GM19438 (cell line): ENCODE results near the gene DBI.
"Not testable (repeated sequence)": the region's sequence is repeated elsewhere in the genome, so short reads cannot be mapped to it uniquely, and the experiment has no call there.

ENCODE experiments used
- ATAC-seq: cut with Tn5 transposase; IDR thresholded peaks from one replicate; pipeline ENCODE4 v1.9.1; 2021; ENCODE audit warnings: low read depth; ENCODE audit not compliant: unreplicated experiment

The DBI gene

DNA sequence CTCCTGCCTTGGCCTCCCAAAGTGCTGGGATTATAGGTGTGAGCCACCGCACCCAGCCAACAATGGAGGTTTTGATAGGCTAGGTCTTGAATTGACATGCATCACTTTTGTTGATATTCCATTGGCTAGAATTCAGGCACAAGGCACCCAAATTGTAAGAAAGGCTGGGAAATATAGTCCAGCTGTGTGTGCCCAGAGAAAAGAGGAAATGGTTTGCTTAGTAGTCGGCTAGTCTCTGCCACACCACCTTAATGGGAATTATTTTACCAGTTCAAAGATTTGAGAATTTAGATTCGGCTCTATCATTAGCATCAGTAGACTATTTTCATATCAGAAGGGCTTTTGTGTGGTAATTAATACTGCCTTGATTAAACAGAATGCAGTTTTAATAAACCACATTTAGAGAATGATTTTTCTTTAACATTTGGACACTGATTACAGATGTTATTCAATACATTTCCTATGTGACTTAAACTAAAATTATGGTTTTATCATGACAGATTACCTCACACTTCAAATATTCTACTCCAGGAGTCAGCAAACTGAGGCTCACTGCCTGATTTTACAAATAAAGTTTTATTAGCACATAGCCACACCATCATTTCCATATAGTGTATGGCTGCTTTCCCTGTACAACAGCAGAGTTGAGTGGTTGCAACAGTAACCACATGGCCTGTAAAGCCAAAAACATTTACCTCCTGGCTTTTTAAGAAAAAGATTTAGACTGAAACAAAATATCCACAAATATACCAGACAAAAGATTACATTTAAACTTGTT, 27.4 kb downstream of the DBI start:
- ATAC-seq, result no peak

DNA sequence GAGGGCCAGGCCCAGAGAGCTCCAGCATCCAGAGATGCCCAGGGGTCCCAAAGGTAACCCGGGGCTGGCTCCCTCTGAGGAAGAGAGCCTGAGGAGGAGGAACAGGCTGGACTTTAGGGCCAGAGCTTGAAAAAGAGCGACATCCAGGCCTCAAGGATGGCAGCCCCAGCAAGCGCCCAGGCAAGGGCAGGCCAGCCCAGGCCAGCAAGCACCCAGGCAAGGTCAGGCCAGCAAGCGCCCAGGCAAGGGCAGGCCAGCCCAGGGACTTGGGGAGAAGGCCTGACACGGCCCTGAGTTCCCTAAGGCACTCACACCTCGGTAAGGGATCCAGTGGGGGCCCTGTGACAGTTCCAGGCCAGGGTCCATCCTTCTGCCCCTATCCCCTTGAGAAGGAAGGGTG, 30.4 kb downstream of the DBI start:
- ATAC-seq, result no peak

DNA sequence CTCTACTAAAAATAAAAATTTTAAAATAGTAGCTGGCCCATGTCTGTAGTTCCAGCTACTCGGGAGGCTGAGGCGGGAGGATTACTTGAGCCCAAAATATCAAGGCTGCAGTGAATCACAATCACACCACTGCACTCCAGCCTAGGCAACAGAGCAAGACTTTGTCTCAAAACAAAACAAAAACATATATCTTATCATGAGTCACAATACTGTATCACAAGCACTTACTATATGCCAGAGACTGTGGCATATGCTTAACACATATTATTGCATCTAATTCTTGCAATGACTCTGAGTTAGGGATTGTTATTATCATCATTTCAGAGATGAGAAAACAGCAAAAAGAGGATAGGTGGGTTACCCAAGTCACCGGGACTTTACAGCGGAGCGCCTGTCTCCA, 35.3 kb downstream of the DBI start:
- no peak for ATAC-seq

DNA sequence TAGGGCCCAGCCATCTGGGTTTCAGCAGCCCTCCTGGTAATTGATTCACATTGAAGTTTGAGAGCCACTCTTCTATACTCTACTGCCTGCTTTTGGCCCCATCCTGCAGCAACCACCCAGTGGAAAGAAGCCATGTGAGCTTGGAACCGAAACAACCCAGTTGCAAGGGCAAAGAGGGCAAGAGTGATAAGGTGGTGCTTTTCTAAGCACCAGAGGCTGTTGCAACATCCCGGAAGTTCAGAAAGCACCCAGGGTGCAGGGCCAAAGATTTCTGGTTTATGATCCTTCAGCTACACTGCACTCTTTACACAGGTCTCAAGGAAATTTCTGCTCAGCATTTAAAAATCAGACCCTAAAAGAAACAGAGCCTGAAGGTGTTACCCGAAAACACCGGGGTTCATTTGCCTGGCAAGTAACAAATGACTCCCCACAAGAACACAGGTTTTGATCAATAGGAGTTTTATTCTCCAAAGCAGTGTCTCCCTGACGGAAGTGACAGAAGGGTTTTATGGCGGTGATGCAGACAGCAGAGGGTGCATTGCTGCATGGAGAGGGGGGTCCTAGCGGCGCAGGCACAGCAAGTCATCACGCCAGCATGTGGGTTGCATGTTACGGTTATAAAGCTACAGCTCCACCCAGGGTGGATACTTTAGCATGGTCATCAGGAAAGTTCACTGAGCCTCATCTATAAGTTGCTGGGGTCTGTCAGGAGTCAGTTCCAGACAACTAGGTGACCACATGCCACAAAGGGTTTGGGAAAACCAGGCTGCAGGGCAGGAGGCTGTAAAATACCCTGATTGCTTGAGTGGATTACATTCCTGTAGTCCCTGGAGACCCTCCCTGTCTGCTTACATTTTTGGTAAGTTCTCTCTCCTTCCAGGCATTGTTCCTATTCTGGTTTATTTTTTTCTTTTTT, 36.1 kb downstream of the DBI start:
- no peak for ATAC-seq

DNA sequence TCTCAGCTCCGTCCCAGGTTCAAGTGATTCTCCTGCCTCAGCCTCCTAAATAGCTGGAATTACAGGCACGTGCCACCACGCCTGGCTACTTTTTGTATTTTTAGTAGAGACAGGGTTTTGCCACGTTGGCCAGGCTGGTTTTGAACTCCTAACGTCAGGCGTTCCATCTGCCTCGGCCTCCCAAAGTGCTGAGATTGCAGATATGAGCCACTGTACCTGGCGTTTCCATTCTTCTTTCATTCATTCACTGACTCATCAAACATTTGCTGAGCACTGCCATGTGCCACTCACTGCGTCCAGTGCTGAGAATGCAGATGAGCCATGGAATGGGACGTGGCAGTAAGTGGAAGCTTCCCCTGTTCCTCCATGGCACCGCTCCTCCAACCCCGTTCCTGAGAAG, 36.8 kb downstream of the DBI start:
- ATAC-seq, result not testable (repeated sequence)

DNA sequence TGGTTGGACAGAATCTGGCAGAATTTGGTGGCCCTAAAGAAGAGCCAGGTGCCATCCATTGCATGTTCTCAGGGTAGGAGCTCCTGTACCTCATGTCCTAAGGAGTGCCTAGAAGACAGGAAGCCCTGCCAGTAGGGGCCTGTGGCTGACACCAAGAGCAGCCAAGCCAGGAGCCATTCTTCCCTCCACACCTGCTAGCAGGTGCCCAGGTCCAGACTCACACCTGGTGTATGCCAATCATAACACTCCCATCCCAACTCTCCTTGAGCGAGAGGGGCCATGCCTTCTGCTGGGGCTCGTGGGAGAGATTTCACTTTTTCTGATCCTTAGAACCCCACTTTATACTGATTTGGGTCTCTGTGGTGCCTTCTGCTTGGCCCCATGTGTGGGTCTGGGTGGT, 38.4 kb downstream of the DBI start:
- ATAC-seq, result no peak

DNA sequence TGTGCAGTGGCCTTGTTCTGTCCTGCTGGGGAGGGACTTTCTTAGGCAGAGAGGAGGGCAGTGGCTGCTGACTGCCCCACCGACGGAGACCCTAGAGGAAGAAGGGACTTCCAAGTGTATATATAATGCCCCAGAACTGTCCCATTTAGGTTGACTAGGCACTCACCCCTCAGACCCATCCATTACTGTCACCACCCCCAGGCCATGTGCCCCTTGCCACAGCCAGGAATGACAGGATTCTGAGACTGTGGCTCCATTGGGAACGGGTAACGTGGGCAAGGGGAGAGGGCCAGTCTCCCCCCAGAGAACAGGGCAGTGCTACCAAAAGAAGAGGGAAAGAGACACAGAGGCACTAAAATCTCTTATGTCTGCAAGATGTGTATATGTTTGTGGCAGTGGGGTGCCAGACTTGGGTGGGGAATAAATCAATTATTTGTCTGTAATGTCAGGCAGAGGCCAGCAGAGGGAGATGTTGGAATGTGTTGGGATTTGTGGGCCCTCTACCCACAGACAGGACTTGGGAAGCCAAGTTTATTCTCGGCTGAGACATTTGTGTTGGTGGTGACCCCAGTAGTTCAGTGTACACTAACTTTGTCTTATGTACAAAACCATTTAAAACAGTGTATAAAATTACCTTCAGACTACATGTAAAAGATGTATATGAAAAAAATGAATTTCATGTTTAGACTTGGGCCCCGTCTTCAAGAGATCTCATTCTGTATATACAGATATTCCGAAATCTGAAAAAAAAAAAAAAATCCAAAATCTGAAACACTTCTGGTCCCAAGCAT, 40.8 kb downstream of the DBI start:
- ATAC-seq, result no peak

DNA sequence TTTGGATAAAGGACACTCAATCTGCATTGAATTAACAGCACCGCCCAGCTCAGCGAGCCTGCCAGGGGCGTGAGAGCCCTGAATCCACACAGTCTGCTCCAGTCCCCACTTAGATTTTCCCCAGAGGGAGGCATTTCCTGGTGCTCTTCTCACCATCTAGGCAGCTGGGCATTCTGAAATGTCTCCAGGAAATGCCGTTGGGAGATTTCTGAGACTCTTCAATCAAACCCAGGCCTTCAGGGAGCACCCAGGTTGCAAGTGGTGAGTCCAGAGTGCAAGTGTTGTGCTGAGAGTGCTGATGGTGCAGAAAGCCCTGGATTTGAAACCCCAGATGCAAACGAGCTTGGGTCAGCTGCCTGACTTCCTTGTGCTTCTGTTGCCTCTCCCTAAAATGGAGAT, 41.4 kb downstream of the DBI start:
- no peak for ATAC-seq

DNA sequence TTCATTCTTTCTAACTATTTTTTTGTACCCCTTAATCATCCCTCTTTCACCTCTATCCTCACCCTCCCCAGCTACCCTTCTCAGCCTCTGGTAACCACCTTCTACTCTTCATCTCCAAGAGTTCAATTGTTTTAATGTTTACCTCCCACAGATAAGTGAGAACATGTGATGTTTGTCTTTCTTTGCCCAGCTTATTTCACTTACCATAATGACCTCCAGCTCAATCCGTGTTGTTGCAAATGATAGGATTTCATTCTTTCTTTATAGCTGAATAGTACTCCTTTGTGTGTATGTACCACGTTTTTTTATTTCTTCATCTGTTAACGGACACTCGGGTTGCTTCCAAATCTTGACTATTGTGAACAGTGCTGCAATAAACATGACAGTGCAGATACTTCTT, 42.7 kb downstream of the DBI start:
- no peak for ATAC-seq

DNA sequence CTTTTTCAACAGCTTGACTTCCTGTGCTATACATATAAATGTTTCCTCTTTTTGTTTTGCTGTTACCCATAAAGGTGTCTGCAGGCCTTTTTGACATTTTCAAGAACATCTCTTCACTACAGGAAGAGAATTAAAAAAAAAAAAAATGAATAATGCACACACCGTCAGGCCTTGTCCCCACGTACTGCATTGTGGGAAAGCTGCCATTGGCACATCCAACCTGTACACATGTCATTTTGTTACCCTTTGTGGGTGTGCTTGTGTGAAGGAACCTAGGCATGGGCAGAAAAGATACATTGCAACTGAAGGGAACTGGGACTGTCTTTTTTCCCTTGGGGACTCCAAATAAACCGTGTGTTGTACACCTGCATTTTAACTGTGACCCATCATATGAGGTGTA, 48.1 kb downstream of the DBI start:
- ATAC-seq, result no peak

DNA sequence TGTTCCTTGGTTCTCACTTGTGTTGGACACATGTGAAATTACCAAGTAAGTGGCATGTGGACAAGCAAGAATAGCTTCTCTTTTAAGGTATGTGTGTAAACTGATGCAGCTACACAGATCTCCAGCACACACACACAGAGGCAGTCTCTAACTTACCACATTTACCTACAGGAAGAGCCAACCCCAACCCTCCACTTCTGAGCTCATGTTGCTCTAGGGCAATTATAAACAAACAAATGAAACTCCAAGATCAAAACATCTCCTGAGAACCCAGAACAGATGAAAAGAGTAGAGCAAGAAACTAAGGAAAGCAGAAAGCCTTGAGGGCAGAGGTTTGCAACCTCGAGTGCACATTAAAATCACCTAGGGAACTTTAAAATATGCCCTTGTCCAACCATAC, 48.9 kb downstream of the DBI start:
- no peak for ATAC-seq

DNA sequence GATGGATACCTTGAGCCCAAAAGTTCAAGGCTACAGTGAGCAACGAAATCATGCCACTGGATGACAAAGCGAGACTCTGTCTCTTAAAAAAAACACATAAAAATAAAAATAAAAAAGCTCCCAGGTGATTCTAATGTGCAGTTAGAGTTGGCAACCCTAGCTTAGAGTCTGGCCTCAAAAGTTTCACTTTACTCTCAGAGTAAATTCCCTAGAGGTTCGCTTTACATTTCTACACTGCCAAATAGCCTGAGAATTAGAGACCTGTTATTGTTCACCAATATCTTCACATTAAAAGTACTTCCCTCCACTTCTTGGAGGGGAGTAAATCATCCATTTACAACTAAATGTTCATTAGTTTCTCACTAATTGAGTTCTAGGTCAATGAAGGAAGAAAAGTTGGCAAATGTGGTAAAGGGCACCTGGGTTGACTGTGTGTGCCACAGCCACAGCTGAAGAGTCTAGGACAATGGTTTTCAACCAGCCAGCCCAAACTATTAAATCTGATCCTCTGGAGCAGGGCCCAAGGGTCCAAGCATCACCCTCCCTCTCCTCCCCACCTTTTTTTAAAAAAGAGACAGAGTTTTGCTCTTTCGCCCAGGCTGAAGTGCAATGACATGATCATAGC, 49.6 kb downstream of the DBI start:
- ATAC-seq, result no peak

DNA sequence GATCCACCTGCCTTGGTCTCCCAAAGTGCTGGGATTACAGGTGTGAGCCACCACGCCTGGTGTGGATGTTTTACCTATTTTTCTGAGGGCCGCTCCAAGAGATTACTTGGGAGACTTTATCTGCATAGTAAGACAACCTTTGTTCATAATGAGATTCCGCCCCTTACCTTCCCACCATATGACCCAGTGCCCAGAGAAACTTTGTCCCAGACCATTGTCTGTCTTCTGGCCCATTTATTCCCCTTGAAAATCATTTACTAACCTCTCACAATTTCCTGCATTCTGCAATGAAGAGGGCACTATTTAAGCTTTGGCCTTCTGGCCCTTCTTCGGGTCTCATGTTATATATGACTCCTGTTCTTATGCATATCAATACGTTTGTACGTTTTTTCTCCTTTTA, 51.1 kb downstream of the DBI start:
- no peak for ATAC-seq

DNA sequence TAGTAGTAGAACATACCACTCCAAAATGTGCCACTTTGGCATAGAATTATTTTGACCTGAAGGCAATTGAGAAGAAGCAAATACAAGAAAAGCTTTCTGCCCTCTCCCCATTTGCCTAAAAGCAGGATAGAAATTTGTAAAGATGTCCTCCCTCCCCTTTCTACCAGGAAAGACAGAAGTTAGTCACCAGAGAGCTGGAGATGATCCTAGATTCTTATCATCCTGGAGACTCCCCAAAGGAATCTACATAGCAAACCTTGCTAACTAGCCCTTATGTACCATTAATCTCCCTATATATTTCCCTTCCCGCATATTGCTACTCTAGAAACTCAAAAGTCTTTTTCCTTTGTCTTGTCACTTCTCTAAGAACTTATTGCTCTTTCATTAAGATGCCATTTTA, 52.3 kb downstream of the DBI start:
- no peak for ATAC-seq

DNA sequence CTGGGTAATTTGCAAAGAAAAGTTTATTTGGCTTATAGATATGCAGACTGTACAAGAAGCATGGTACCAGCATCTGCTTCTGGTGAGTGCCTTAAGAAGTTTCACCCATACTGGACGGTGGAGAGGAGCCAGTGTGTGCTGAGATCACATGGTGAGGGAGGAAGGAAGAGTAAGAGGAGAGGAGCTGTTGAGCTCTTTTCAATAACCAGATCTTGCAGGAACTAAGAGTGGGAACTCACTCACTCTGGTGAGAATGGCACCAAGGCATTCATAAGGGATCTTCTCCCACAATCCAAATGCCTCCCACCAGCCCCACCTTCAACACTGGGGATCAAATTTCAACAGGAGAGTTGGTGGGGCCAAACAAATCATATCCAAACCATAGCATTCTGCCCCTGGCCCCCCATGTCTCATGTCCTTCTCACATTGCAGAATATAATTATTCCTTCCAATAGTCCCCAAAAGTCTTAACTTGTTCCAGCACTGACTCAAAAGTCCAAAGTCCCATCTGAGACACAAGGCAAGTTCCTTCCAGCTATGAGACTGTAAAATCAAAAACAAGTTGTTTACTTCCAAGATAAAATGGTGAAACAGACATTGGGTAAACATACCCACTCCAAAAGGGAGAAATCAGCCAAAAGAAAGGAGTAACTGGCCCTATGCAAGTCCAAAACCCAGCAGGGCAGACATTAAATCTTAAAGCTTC, 53.2 kb downstream of the DBI start:
- no peak for ATAC-seq

DNA sequence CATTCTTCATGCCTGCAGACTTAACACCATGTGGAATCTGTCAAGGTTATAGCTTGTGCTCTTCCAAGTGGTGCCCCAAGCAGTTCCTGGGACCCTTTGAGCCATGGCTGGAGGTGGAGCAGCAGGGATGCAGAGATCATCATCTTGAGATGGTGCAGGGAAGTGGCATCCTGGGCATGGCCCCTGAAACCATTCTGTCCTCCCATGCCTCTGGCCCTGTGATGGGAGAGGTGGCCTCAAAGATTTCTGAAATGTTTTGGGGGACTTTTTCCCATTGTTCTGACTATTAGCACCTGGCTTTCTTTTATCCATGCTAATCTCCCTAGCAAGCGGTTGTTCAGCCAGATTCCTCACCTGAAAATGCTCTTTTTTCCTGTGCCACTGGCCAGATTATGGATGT, 54.5 kb downstream of the DBI start:
- no peak for ATAC-seq

DNA sequence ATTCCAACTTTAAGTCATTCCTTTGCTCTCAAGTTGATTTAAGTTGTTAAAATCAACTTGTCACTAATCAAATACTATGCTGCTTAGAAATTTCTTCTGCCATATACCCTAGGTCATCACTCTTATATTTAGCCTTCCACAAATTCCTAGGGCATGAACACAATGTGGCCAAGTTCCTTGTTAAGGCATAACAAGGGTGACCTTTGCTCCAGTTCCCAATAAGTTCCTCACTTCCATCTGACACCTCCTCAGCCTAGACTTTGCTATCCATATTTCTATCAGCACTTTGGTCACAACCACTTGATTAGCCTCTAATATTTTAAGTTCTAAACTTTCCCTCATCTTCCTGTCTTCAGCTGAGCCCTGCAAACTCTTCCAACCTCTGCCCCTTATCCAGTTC, 55.0 kb downstream of the DBI start:
- ATAC-seq, result no peak
